ENCODE results near the gene HTD2. TPM values are rescaled to one million over a fixed set of nuclear protein-coding genes. Genes with fewer than 3 reads are reported as not detected.

The HTD2 gene
- total and polyA plus RNA-seq, 2 donors (not counting 3 experiments of a cell fraction or from before 2014, with no cell fraction given): 8.2 to 10.3 TPM

GRCh38 chr3:58260261-58260731 is 46.0 kb upstream of the HTD2 start:
- FAIRE-seq (no peak), DNase-seq (ENCODE audit: low read depth, low spot score) (no peak)
- Histone ChIP-seq H3K36me3 (ENCODE audit: control insufficient read depth in 2 of 2, extremely low read depth in 1 of 2, insufficient read depth in 2 of 2, low read length in 2 of 2) (no peaks in the 10 kb centered on the region), H4K20me1 (replicated peaks; ENCODE audit: control insufficient read depth, extremely low read depth, insufficient read depth, low read length) (no peaks in the 10 kb centered on the region), H3K79me2 (ENCODE audit: control insufficient read depth, insufficient read depth, low read length) (no peaks in the 10 kb centered on the region), H3K4me1 (ENCODE audit: control insufficient read depth, extremely low read depth, insufficient read depth, low read length) (no peaks in the 10 kb centered on the region), H2AFZ (ENCODE audit: low read depth, low read length) (no peak overlapping the region), H3K9me1 (replicated peaks; ENCODE audit: control insufficient read depth, extremely low read depth, insufficient read depth, low read length) (no peaks in the 10 kb centered on the region), H3K4me2 (ENCODE audit: insufficient read depth, low read length) (no peak overlapping the region), H3K4me3 (replicated peaks in 1 of 3; ENCODE audit: insufficient read depth in 1 of 3, low read depth in 1 of 3, low read length in 3 of 3) (no peak overlapping the region), H3K9me3 (replicated peaks; ENCODE audit: control insufficient read depth, insufficient read depth, low read length) (no peaks in the 10 kb centered on the region), H3K27ac (ENCODE audit: insufficient read depth, low read depth, low read length) (no peak overlapping the region), H3K27me3 (ENCODE audit: control insufficient read depth in 2 of 2, insufficient read depth in 2 of 2, low read length in 2 of 2) (no peaks in the 10 kb centered on the region), H3K9ac (replicated peaks; ENCODE audit: extremely low read depth, insufficient read depth, low read length) (no peak overlapping the region)
- intact Hi-C loops (cut with micrococcal nuclease): no loop called here
- CTCF ChIA-PET: interaction anchor here (2.1 to 2.7 kb wide), 2 partner anchors 12 to 46 kb away, joined by 4 to 8 read pairs; partner anchors contain the start of genes HTD2 and RPP14
- TF ChIP-seq JUN (IDR thresholded peaks at IDR 0.05; ENCODE audit: borderline replicate concordance, insufficient read depth, insufficient read length, low read depth) (no peak), GATA2 (IDR thresholded peaks at IDR 0.05; ENCODE audit: insufficient read depth, insufficient read length, low read depth, low read length) (no peak), EZH2 (IDR thresholded peaks at IDR 0.05; ENCODE audit: borderline replicate concordance, low read depth, low read length, severe bottlenecking) (no peak), MAX (IDR thresholded peaks at IDR 0.05; ENCODE audit: insufficient read depth, insufficient read length) (no peak), POLR2AphosphoS5 (IDR thresholded peaks at IDR 0.05; ENCODE audit: insufficient read depth, low read depth, low read length) (no peak), MYC (IDR thresholded peaks at IDR 0.05; ENCODE audit: low read depth, low read length) (no peak), CTCF (IDR thresholded peaks at IDR 0.05; ENCODE audit: extremely low read depth in 1 of 2, insufficient read depth in 1 of 2, low read depth in 1 of 2, low read length in 2 of 2) (no peak), FOS (IDR thresholded peaks at IDR 0.05; ENCODE audit: borderline replicate concordance, insufficient read depth, low read length) (no peak)
- POLR2A ChIA-PET: no interaction called here
- dilution Hi-C loops (cut with MboI; ENCODE audit: extremely low pct_ligation_motif_present, low sequenced_read_pairs): no loop called here
- no TSS peak for BruUV-seq (replicated peaks)

All from endothelial cell of umbilical vein (primary cell).